ENCODE data around the gene SSH2.
"Not testable (repeated sequence)": the region's sequence is repeated elsewhere in the genome, so short reads cannot be mapped to it uniquely, and the experiment has no call there.

Gene SSH2

DNA sequence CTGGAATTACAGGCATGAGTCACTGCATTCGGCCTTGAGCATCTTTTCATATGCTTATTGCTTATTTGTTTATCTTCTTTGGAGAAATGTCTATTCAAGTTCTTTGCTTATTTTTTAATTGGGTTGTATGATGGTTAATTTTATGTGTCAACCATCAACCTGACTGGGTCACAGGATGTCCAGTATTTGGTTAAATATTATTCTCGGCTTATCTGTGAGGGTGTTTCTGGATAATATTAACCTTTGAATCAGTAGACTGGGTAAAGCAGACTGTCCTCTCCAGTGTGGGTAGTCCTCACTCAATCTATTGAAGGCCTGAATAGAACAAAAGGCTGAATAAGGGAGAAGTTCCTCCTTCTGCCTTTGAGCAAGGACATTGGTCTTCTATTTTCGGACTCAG, 142.0 kb downstream of the SSH2 start:
- Histone ChIP-seq H3K9me3 (replicated peaks; ENCODE audit: low read length) (no peaks in the 10 kb centered on the region), H3K4me1 (ENCODE audit: control insufficient read depth, insufficient read depth, low read length) (peaks cover 6% of the 10 kb centered on the region), H3K4me2 (ENCODE audit: low read length) (no peak overlapping the region), H3K36me3 (ENCODE audit: insufficient read depth, low read length) (no peaks in the 10 kb centered on the region), H3K27me3 (ENCODE audit: control insufficient read depth, insufficient read depth, low read length) (no peaks in the 10 kb centered on the region), H3K9ac (ENCODE audit: low read depth, low read length) (no peak overlapping the region), H3K4me3 (ENCODE audit: low read length) (no peak overlapping the region)

DNA sequence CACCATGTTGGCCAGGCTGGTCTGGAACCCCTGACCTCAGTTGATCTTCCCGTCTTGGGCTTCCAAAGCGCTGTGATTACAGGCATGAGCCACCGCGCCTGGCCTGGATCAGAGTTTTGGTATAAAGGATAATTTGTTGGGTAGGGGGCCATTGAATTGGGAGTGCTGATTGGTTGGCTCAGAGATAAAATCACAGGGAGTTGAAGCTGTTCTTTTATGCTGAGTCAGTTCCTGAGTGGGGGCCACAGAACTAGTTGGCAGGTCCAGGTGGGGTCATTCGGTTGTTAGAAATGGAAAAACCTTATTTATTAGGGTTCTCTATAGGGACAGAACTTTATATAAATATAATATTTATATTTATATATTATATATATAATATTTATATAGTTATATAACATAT, 147.1 kb downstream of the SSH2 start:
- no peaks in the 10 kb centered on the region for H3K27me3 ChIP-seq (ENCODE audit: control insufficient read depth, insufficient read depth, low read length)
- H3K36me3 ChIP-seq (ENCODE audit: insufficient read depth, low read length) = no peaks in the 10 kb centered on the region
- no peaks in the 10 kb centered on the region for H3K9me3 ChIP-seq (replicated peaks; ENCODE audit: low read length)
- no peak overlapping the region for H3K4me2 ChIP-seq (ENCODE audit: low read length)
- H3K4me3 ChIP-seq (ENCODE audit: low read length) = no peak overlapping the region
- peaks cover 6% of the 10 kb centered on the region for H3K4me1 ChIP-seq (ENCODE audit: control insufficient read depth, insufficient read depth, low read length)
- no peak overlapping the region for H3K9ac ChIP-seq (ENCODE audit: low read depth, low read length)

GRCh38 chr17:29779812-29780190, 150.2 kb downstream of the SSH2 start:
- not testable (repeated sequence) for H3K9me3 ChIP-seq (replicated peaks; ENCODE audit: low read length); H3K4me2 ChIP-seq (ENCODE audit: low read length); H3K36me3 ChIP-seq (ENCODE audit: insufficient read depth, low read length); H3K4me3 ChIP-seq (ENCODE audit: low read length); H3K27me3 ChIP-seq (ENCODE audit: control insufficient read depth, insufficient read depth, low read length); H3K4me1 ChIP-seq (ENCODE audit: control insufficient read depth, insufficient read depth, low read length); H3K9ac ChIP-seq (ENCODE audit: low read depth, low read length)

GRCh38 chr17:29778956-29779811, 150.8 kb downstream of the SSH2 start:
- H3K4me3 ChIP-seq (ENCODE audit: low read length) = no peak overlapping the region
- no peaks in the 10 kb centered on the region for H3K4me1 ChIP-seq (ENCODE audit: control insufficient read depth, insufficient read depth, low read length)

DNA sequence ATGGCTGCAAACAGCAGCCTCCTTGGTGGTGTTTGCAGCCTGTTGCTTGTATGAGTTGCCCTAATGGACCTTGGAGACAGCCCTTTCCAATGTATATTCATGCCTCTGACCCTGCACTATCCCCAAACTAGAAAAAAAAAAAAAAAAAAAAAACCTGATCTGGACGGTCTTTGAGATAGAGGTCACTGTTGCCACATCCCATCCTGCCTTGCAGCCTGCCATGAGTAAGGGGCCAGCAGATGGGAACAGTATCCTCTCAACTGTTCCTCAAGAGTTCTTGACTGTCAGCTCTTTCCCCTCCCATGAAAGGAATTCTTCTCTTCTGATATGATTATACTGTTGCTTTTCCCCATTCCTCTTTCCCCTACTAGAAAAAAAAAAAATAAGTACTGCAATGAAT, 152.4 kb downstream of the SSH2 start:
- no peaks in the 10 kb centered on the region for H3K9me3 ChIP-seq (replicated peaks; ENCODE audit: low read length)

More at GRCh38 chr17:29778956-29779811, 150.8 kb downstream of the SSH2 start:
- Histone ChIP-seq H3K4me2 (ENCODE audit: low read length) (no peak overlapping the region), H3K9ac (ENCODE audit: low read depth, low read length) (no peak overlapping the region), H3K36me3 (ENCODE audit: insufficient read depth, low read length) (no peaks in the 10 kb centered on the region), H3K9me3 (replicated peaks; ENCODE audit: low read length) (no peaks in the 10 kb centered on the region), H3K27me3 (ENCODE audit: control insufficient read depth, insufficient read depth, low read length) (no peaks in the 10 kb centered on the region)

GRCh38 chr17:29776026-29776425, 154.0 kb downstream of the SSH2 start:
- H3K9ac ChIP-seq (ENCODE audit: low read depth, low read length) = no peak overlapping the region
- no peak overlapping the region for H3K4me3 ChIP-seq (ENCODE audit: low read length)
- no peaks in the 10 kb centered on the region for H3K27me3 ChIP-seq (ENCODE audit: control insufficient read depth, insufficient read depth, low read length)
- no peak overlapping the region for H3K4me2 ChIP-seq (ENCODE audit: low read length)
- H3K4me1 ChIP-seq (ENCODE audit: control insufficient read depth, insufficient read depth, low read length) = no peaks in the 10 kb centered on the region
- no peaks in the 10 kb centered on the region for H3K36me3 ChIP-seq (ENCODE audit: insufficient read depth, low read length)
- H3K9me3 ChIP-seq (replicated peaks; ENCODE audit: low read length) = no peaks in the 10 kb centered on the region

More for the DNA sequence above, 152.4 kb downstream of the SSH2 start:
- H3K4me3 ChIP-seq (ENCODE audit: low read length) = no peak overlapping the region
- no peaks in the 10 kb centered on the region for H3K27me3 ChIP-seq (ENCODE audit: control insufficient read depth, insufficient read depth, low read length)
- no peak overlapping the region for H3K9ac ChIP-seq (ENCODE audit: low read depth, low read length)
- no peaks in the 10 kb centered on the region for H3K36me3 ChIP-seq (ENCODE audit: insufficient read depth, low read length)
- no peak overlapping the region for H3K4me2 ChIP-seq (ENCODE audit: low read length)
- H3K4me1 ChIP-seq (ENCODE audit: control insufficient read depth, insufficient read depth, low read length) = no peaks in the 10 kb centered on the region

DNA sequence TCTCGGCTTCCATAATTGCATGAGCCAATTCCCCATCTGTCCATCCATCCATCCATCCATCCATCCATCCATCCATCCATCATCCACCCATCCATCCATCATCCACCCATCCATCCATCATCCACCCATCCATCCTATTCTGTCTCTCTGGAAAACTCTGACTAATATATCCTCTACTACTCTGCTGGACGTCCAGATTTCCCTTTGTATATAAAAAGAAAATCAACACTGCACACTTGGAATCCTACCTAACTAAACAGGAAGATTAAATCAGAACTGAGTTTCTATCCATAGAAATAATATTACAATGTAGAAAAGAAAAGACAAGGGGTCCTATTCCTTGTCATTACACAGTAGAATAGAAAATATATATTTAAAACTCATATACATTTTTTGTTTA, 157.0 kb downstream of the SSH2 start:
- Histone ChIP-seq H3K4me1 (ENCODE audit: control insufficient read depth, insufficient read depth, low read length) (no peaks in the 10 kb centered on the region), H3K9ac (ENCODE audit: low read depth, low read length) (no peak overlapping the region), H3K27me3 (ENCODE audit: control insufficient read depth, insufficient read depth, low read length) (no peaks in the 10 kb centered on the region), H3K4me3 (ENCODE audit: low read length) (no peak overlapping the region), H3K9me3 (replicated peaks; ENCODE audit: low read length) (no peaks in the 10 kb centered on the region), H3K4me2 (ENCODE audit: low read length) (no peak overlapping the region), H3K36me3 (ENCODE audit: insufficient read depth, low read length) (no peaks in the 10 kb centered on the region)

GRCh38 chr17:29771546-29771945, 158.5 kb downstream of the SSH2 start:
- H3K4me1 ChIP-seq (ENCODE audit: control insufficient read depth, insufficient read depth, low read length) = no peaks in the 10 kb centered on the region
- no peaks in the 10 kb centered on the region for H3K27me3 ChIP-seq (ENCODE audit: control insufficient read depth, insufficient read depth, low read length)
- H3K9ac ChIP-seq (ENCODE audit: low read depth, low read length) = no peak overlapping the region
- no peak overlapping the region for H3K4me2 ChIP-seq (ENCODE audit: low read length)
- no peak overlapping the region for H3K4me3 ChIP-seq (ENCODE audit: low read length)
- H3K36me3 ChIP-seq (ENCODE audit: insufficient read depth, low read length) = no peaks in the 10 kb centered on the region
- H3K9me3 ChIP-seq (replicated peaks; ENCODE audit: low read length) = no peaks in the 10 kb centered on the region

GRCh38 chr17:29769225-29769624, 160.8 kb downstream of the SSH2 start:
- Histone ChIP-seq H3K36me3 (ENCODE audit: insufficient read depth, low read length) (no peaks in the 10 kb centered on the region), H3K4me1 (ENCODE audit: control insufficient read depth, insufficient read depth, low read length) (no peaks in the 10 kb centered on the region), H3K27me3 (ENCODE audit: control insufficient read depth, insufficient read depth, low read length) (no peaks in the 10 kb centered on the region), H3K4me3 (ENCODE audit: low read length) (no peak overlapping the region), H3K9ac (ENCODE audit: low read depth, low read length) (no peak overlapping the region), H3K4me2 (ENCODE audit: low read length) (no peak overlapping the region), H3K9me3 (replicated peaks; ENCODE audit: low read length) (no peaks in the 10 kb centered on the region)

GRCh38 chr17:29766796-29767327, 163.2 kb downstream of the SSH2 start:
- Histone ChIP-seq H3K4me3 (ENCODE audit: low read length) (no peak overlapping the region), H3K4me1 (ENCODE audit: control insufficient read depth, insufficient read depth, low read length) (no peaks in the 10 kb centered on the region), H3K27me3 (ENCODE audit: control insufficient read depth, insufficient read depth, low read length) (no peaks in the 10 kb centered on the region), H3K9me3 (replicated peaks; ENCODE audit: low read length) (no peaks in the 10 kb centered on the region), H3K4me2 (ENCODE audit: low read length) (no peak overlapping the region), H3K9ac (ENCODE audit: low read depth, low read length) (no peak overlapping the region), H3K36me3 (ENCODE audit: insufficient read depth, low read length) (no peaks in the 10 kb centered on the region)

GRCh38 chr17:29764748-29765147, 165.3 kb downstream of the SSH2 start:
- H3K9me3 ChIP-seq (replicated peaks; ENCODE audit: low read length) = no peaks in the 10 kb centered on the region
- H3K27me3 ChIP-seq (ENCODE audit: control insufficient read depth, insufficient read depth, low read length) = no peaks in the 10 kb centered on the region
- peaks cover 9% of the 10 kb centered on the region for H3K4me1 ChIP-seq (ENCODE audit: control insufficient read depth, insufficient read depth, low read length)
- no peak overlapping the region for H3K9ac ChIP-seq (ENCODE audit: low read depth, low read length)
- H3K36me3 ChIP-seq (ENCODE audit: insufficient read depth, low read length) = no peaks in the 10 kb centered on the region
- H3K4me2 ChIP-seq (ENCODE audit: low read length) = no peak overlapping the region
- H3K4me3 ChIP-seq (ENCODE audit: low read length) = no peak overlapping the region

DNA sequence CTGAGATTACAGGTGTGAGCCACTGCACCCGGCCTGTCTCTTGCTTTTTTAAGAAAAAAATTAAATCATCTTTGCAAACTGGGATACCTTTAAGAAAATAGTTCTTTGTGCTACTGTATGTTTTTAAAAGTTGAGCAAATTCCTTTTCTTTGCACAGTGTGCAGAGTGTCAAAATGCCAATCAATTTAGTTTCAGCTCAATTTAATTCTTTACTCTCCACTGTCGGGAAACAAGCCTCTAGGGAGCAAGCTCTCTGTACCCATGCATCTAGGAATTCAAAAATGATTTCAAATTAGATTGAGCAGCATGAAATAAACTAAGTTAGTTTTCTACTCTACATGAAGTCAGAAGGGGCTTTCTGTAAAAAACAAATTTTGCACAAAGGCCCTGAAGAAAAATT, 165.8 kb downstream of the SSH2 start:
- Histone ChIP-seq H3K4me2 (ENCODE audit: low read length) (no peak overlapping the region), H3K9me3 (replicated peaks; ENCODE audit: low read length) (no peaks in the 10 kb centered on the region)

More for the DNA sequence above, 165.8 kb downstream of the SSH2 start:
- no peaks in the 10 kb centered on the region for H3K36me3 ChIP-seq (ENCODE audit: insufficient read depth, low read length)
- peaks cover 9% of the 10 kb centered on the region for H3K4me1 ChIP-seq (ENCODE audit: control insufficient read depth, insufficient read depth, low read length)
- H3K4me3 ChIP-seq (ENCODE audit: low read length) = no peak overlapping the region
- no peaks in the 10 kb centered on the region for H3K27me3 ChIP-seq (ENCODE audit: control insufficient read depth, insufficient read depth, low read length)
- H3K9ac ChIP-seq (ENCODE audit: low read depth, low read length) = no peak overlapping the region

Measured in skeletal muscle satellite cell (primary cell).